Natural killer cell treated with Interleukin-12 subunit alpha and Interleukin-12 subunit beta and Interleukin-15 and Interleukin-18, amount 100 ng/mL, for 72 hours (primary cell): ENCODE results near the gene LEF1. TPM values are rescaled to one million over a fixed set of nuclear protein-coding genes. Genes with fewer than 3 reads are reported as not detected.

Experiments
- ATAC-seq, 2 donors: fragments of 150-1000 bp; cut with Tn5 transposase in 1 of 2; sonication (Bioruptor Pico), chemical (Tn5 transposase) in 1 of 2; 2 replicates each; pipeline ENCODE4 v1.10.0; 2021
- DNase-seq: peaks from one replicate; pipeline ENCODE4 v3.0.0; 2022; ENCODE audit warnings: low spot score
- H3K27ac Mint-ChIP-seq, 2 donors: 1 replicate in 1 of 2; 2 replicates in 1 of 2; pipeline ENCODE4 v1.8.0; 2022; ENCODE audit warnings: mixed read lengths in 2 of 2, mild to moderate bottlenecking in 1 of 2, moderate library complexity in 1 of 2
- H3K27me3 Mint-ChIP-seq, 2 donors: 1 replicate in 1 of 2; 2 replicates in 1 of 2; pipeline ENCODE4 v1.8.0; 2022; ENCODE audit warnings: mixed read lengths in 2 of 2
- H3K36me3 Mint-ChIP-seq: one replicate; pipeline ENCODE4 v1.8.0; 2022; ENCODE audit warnings: mixed read lengths
- H3K4me1 Mint-ChIP-seq, 2 donors: 1 replicate in 1 of 2; 2 replicates in 1 of 2; pipeline ENCODE4 v1.8.0; 2022; ENCODE audit warnings: low read depth in 2 of 2, mixed read lengths in 2 of 2, mild to moderate bottlenecking in 1 of 2
- H3K4me3 Mint-ChIP-seq: one replicate; pipeline ENCODE4 v1.8.0; 2022; ENCODE audit warnings: mixed read lengths
- H3K9me3 Mint-ChIP-seq: 2 replicates; pipeline ENCODE4 v1.8.0; 2022; ENCODE audit warnings: mixed read lengths
- total RNA-seq, 2 donors: library from RNA; stranded (reverse); gene quantifications; one replicate each; pipeline ENCODE4 v1.2.3, GENCODE V29; 2022

LEF1 gene
- total RNA-seq, 2 donors from 2014 or later: 8.4 to 22.7 TPM

DNA sequence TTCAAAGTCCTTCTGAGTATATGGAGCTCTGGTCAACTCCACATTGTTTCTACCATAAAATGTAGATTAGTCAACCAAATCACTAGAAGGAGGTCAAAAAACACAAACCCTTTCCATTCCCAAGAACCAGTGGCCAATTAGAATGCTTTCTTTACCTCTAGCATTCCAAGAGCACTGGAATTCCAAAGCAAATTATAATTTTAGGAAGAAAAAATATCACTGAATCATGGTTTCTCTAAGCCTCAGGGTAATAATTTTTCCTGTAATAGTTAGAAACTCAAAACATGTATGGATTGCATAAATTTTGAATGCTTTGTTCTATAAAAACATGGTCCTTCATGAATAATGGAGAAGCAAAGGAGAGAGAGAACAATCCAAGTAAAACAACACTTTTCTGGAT lies 39.5 kb downstream of the LEF1 start:
- no peaks in the 10 kb centered on the region for H3K4me1 Mint-ChIP-seq
- no peak overlapping the region for H3K27ac Mint-ChIP-seq
- ATAC-seq (no peak), DNase-seq (no peak)
- no peaks in the 10 kb centered on the region for H3K9me3 Mint-ChIP-seq
- no peaks in the 10 kb centered on the region for H3K36me3 Mint-ChIP-seq
- H3K27me3 Mint-ChIP-seq: no peaks in the 10 kb centered on the region
- no peak overlapping the region for H3K4me3 Mint-ChIP-seq

DNA sequence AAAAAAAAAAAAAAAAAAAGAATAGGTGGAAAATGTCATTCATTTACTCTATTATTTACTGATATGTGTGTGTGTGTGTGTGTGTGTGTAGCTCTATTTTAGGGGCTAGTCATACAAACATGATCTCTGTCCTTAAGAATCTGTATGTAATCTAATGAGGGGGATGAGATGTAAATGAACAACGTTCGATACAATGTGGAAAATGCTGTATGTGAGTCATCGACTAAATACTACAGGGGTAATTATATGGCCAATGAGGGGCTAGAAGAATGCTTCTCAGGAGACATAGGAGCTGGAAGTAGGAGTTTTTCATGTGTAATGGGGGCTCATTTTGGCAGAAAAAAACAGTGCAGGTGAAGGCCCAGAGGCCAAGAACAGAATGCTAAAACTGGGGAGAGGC lies 41.9 kb downstream of the LEF1 start:
- no peak overlapping the region for H3K4me3 Mint-ChIP-seq
- H3K27me3 Mint-ChIP-seq: no peaks in the 10 kb centered on the region
- H3K36me3 Mint-ChIP-seq: no peaks in the 10 kb centered on the region
- no peaks in the 10 kb centered on the region for H3K9me3 Mint-ChIP-seq
- no peaks in the 10 kb centered on the region for H3K4me1 Mint-ChIP-seq
- no peak for ATAC-seq
- DNase-seq: no peak
- H3K27ac Mint-ChIP-seq: no peak overlapping the region

DNA sequence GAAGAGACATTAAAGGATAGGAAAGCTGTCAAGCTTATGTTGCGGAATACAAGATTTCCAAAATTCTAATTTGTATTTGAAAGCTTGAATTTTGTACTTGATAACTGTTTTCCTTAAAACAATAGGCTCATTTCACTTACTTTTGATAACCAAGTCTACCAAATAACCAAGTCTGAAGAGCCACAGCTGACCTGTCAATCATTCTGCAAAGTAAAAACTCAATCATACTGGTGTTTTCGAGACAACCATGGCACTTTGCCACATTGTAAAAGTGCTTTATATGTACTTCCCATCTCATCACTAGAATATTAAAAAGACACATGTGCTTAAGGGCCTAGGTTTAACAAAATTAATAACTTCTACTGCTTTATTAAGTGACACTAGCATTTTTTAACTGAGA lies 47.9 kb downstream of the LEF1 start:
- Mint-ChIP-seq H3K4me1 (peaks cover 24 to 38% of the 10 kb centered on the region in 2 donors), H3K4me3 (no peak overlapping the region), H3K36me3 (no peaks in the 10 kb centered on the region), H3K9me3 (no peaks in the 10 kb centered on the region), H3K27ac (no peak overlapping the region), H3K27me3 (no peaks in the 10 kb centered on the region)
- DNase-seq (no peak), ATAC-seq (no peak)

DNA sequence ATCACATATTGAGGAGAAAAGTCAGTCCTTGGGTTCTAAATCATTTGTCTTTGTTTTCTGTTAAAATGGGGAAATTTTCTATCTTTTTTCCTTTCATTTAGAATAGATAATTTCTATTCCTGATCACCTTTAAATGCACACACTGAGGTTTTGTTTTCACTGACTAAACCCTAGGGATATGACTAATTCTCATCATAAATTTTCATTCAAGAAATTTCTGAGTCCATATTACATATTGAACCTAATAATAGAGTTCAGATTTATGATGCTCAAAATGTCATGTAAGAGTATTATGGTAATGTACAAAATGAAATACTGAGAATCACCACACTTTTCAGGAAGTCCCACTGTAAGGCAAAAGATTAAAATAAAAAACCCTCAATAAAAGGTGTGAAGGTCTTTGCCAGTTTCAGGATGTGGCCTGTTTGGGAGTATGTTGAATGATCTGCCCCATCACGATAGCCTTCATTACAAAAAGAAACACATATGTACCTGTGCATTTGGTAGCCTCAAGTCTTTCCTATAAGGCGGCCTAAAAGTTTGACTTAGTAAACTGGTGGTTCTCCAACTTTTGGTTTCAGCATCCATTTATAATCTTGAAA lies 49.4 kb downstream of the LEF1 start:
- Mint-ChIP-seq H3K4me1 (peaks cover 37 to 50% of the 10 kb centered on the region in 2 donors), H3K27me3 (no peaks in the 10 kb centered on the region), H3K4me3 (peak overlapping the region; percentile 28), H3K36me3 (no peaks in the 10 kb centered on the region), H3K9me3 (no peaks in the 10 kb centered on the region), H3K27ac (peak overlapping the region; percentile 40 to 45)
- DNase-seq: no peak
- ATAC-seq: peak in 1 of 2 donors; percentile 49

DNA sequence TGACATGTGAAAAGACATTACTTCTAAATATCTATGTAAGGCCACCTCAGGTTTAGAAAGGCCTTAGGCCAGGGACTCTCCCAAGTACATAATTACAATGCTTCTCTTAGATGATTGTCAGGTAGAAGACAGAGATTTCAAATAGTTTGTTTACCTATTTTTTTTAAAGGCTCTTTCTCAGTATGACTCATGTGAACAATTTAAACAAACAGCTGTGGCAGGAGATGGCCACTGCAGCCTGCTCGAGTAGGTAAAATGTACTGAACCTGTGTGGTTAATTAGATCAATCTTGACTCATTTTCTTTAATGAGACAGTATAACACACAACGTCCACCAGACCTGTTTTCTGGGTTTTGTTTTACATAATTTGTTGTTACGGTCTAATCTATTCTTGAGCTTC lies 50.2 kb downstream of the LEF1 start:
- Mint-ChIP-seq H3K36me3 (no peaks in the 10 kb centered on the region), H3K27me3 (no peaks in the 10 kb centered on the region), H3K4me3 (peak overlapping the region; percentile 28), H3K4me1 (peaks cover 42 to 58% of the 10 kb centered on the region in 2 donors), H3K27ac (peak overlapping the region; percentile 27 to 40), H3K9me3 (no peaks in the 10 kb centered on the region)
- DNase-seq (no peak), ATAC-seq (no peak)

DNA sequence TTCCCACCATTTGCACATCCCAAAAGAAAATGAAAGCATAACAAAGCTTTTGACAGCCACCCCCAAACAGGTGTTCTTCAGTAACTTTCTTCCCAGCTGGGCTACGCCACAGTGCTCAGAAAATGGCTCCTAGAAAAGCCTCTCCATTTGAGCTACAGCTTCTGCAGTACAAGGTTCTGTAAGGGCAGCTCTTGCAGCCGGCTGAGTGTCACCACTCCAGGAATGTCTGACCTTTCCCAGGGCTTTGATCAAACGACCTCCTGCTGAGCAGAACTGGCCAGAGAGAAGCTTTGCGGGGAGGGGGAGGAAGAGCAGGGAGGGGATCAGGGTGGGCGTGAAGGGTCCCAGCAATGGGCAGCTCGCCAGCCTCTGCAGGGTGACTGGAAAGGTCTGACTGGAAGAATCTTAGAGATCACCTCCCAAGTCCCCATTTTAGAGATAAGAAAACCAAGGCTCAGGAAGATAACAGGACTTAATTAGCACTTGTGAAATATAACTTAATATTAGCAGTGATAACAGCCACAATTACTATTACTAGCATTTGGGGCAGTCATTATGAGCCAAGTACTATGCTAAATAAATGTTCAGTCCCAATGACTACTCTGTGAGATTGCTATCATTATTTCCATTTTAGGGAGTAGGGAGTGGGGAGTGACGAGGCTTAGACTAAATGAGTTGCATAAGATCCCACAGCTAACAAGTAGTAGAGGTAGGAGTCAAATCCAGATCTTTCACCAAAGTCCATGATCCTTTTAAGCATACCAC lies 51.1 kb downstream of the LEF1 start:
- no peak for DNase-seq
- Mint-ChIP-seq H3K27me3 (no peaks in the 10 kb centered on the region), H3K4me1 (peaks cover 51 to 67% of the 10 kb centered on the region in 2 donors), H3K9me3 (no peaks in the 10 kb centered on the region), H3K27ac (peak overlapping the region in 1 of 2 donors; percentile 72), H3K4me3 (peak overlapping the region; percentile 16), H3K36me3 (no peaks in the 10 kb centered on the region)
- no peak for ATAC-seq

DNA sequence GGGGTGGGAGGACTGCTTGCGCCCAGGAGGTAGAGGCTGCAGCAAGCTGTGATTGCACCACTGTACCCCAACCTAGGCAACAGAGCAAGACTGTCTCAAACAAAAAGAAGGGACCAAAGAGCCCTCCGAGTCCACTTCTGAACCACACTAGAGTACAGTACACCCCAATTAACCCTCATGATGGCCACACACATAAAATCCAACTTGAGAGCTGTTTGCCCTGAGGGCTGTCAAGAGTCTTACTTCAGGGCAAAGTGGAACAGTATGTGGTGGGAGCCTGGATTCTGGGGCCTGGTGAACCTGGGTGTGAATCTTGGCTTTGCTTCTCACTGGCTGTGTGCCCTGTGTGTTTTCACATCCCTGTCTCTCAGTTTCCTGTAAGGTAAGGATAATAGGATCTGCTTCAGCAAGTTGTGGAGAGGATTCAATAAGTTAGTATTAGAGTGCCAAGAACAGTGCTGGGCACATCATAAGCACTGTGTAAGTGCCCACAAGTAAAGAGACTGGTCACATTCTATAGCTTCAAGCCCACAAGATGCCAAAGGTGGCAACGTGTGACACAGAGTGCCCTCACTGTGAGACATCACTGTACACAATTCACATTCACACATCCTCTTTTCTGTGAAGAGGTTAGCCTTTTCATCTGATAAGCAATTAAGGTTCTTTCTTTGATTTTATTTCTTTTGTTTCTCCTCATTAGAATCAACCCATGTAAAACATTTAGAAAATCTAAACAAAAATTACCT lies 52.1 kb downstream of the LEF1 start:
- Mint-ChIP-seq H3K4me1 (peaks cover 54 to 68% of the 10 kb centered on the region in 2 donors), H3K27me3 (no peaks in the 10 kb centered on the region), H3K27ac (peak overlapping the region; percentile 34 to 72), H3K4me3 (peak overlapping the region; percentile 52), H3K36me3 (no peaks in the 10 kb centered on the region), H3K9me3 (no peaks in the 10 kb centered on the region)
- DNase-seq (no peak), ATAC-seq (peak; percentile 72 to 84)

DNA sequence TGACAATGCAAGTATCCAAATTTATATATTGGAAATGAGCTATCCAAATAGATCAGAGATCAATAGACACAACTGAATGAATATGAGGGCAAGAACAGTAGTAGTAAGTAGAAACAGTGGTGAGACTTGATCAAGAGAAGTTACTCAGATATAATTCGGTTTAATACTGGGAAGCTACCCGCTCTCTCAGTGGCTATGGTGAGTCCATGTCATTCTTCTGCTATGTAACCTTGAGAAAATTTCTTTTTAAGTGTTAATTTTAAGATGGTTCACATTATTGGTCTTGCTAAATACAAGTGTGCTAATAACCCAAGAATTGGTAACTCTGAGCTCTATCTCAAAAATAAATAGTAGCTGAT lies 53.6 kb downstream of the LEF1 start:
- Mint-ChIP-seq H3K4me1 (peaks cover 61 to 80% of the 10 kb centered on the region in 2 donors), H3K36me3 (no peaks in the 10 kb centered on the region), H3K9me3 (no peaks in the 10 kb centered on the region), H3K27ac (peak overlapping the region; percentile 34 to 72), H3K27me3 (no peaks in the 10 kb centered on the region), H3K4me3 (no peak overlapping the region)
- ATAC-seq (no peak), DNase-seq (no peak)

DNA sequence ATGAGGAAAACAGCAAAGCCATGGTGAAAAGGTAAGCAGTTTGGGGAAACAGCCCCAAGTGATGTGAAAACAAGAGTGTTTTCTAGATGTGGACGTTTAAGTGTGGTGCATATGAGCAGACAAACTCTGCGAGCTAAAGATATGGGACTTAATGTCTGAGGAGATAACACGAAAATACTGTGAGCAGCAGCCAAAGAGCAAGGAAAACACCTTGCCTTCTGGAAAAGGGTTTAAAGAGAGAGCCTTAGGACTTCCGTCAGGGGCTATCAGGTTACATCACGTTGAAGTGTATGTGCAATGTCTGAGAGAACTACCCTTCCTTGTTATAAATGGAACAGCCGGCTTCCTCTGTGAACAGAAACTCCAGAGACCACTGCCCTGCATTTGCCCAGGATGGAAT lies 54.2 kb downstream of the LEF1 start:
- no peak for DNase-seq
- no peak for ATAC-seq
- no peaks in the 10 kb centered on the region for H3K36me3 Mint-ChIP-seq
- H3K4me3 Mint-ChIP-seq: no peak overlapping the region
- no peaks in the 10 kb centered on the region for H3K9me3 Mint-ChIP-seq
- no peaks in the 10 kb centered on the region for H3K27me3 Mint-ChIP-seq
- peak overlapping the region; percentile 34 to 72 for H3K27ac Mint-ChIP-seq
- H3K4me1 Mint-ChIP-seq: peaks cover 64 to 83% of the 10 kb centered on the region in 2 donors

DNA sequence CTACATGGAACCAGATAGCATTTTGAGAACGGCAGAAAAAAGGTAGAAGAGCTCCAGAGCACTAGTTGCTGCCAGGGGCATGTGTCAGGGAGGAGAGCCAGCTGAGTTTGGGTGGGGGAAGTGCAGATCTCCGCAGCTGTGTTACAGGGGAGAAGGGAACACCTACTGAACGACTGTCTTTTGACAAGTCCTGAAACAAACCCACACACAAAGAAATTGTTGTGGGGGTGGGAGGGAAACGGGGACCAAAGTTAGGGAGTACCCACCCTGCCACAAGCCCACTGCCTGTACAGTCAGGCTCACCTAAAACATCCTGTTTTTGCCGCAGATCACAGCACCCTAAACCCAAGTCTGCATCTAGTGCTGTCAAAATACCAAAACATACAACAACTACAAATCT lies 55.5 kb downstream of the LEF1 start:
- Mint-ChIP-seq H3K36me3 (no peaks in the 10 kb centered on the region), H3K9me3 (no peaks in the 10 kb centered on the region), H3K4me3 (peak overlapping the region; percentile 33), H3K4me1 (peaks cover 61 to 77% of the 10 kb centered on the region in 2 donors), H3K27me3 (peaks cover 0 to 2% of the 10 kb centered on the region in 2 donors), H3K27ac (peak overlapping the region; percentile 26 to 34)
- ATAC-seq (peak in 1 of 2 donors; percentile 52), DNase-seq (no peak)

DNA sequence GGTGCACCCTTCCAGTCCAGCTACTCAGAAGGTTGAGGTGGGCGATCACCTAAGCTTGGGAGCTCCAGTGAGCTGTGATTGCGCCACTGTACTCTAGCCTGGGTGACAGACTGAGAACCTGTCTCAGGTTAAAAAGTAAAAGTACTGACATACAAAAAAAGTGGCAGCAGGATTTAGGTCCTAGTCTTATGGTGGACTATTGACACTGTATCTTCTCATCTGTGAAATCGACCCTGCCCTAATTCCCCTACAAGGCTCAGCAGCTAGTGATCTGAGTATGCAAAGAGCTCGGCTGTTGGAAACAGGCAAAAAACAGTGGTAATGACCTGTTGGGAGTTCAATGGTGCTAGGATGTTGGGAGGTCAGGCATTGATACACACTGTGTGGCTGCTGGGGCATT lies 57.0 kb downstream of the LEF1 start:
- no peak overlapping the region for H3K27ac Mint-ChIP-seq
- peaks cover 0 to 8% of the 10 kb centered on the region in 2 donors for H3K27me3 Mint-ChIP-seq
- peaks cover 56 to 72% of the 10 kb centered on the region in 2 donors for H3K4me1 Mint-ChIP-seq
- no peak for ATAC-seq
- no peak for DNase-seq
- H3K36me3 Mint-ChIP-seq: no peaks in the 10 kb centered on the region
- H3K9me3 Mint-ChIP-seq: no peaks in the 10 kb centered on the region
- H3K4me3 Mint-ChIP-seq: no peak overlapping the region

DNA sequence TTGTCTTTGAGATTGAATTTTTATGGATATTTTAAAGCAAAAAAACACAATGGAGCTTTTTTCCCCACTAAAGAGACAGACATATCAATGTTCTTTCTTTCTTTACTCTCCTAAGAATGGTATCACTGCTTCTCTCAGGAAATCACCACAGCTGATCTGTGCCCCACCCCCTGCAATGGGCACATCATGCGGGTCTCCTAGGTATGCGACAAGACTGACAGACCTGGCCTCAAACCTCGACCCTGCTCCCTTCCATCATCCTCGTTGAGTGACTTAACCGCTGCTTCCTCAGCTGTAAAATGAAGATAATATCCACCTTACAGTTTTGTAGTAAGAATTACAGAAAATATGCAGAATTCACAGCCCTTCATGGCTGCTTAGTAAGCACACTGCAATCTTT lies 58.3 kb downstream of the LEF1 start:
- H3K4me3 Mint-ChIP-seq: no peak overlapping the region
- H3K36me3 Mint-ChIP-seq: no peaks in the 10 kb centered on the region
- DNase-seq (no peak), ATAC-seq (no peak)
- H3K27ac Mint-ChIP-seq: peak overlapping the region in 1 of 2 donors; percentile 5
- peaks cover 43 to 60% of the 10 kb centered on the region in 2 donors for H3K4me1 Mint-ChIP-seq
- H3K27me3 Mint-ChIP-seq: peaks cover 0 to 10% of the 10 kb centered on the region in 2 donors
- no peaks in the 10 kb centered on the region for H3K9me3 Mint-ChIP-seq

DNA sequence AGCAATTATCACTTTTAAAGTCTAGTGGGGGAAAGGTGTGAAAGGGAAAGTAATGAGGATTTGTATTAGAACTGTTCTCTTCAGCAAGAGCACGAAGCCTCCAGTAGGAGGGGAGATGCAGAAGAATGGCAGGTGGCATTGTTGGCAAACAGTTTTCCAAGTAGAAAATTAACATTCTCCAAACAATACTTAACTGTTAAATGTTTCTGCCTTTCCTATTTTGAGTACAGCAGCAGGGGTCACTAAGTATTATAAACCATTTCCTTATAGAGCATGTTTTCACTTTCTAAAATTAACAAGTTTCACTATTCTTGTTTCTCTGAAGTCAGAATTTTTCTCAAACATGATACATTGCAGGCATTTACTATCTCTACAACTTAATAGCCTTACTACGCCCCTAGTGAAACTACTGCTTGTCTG lies 58.7 kb downstream of the LEF1 start:
- no peaks in the 10 kb centered on the region for H3K9me3 Mint-ChIP-seq
- H3K27ac Mint-ChIP-seq: no peak overlapping the region
- DNase-seq (no peak), ATAC-seq (no peak)
- H3K4me1 Mint-ChIP-seq: peaks cover 38 to 56% of the 10 kb centered on the region in 2 donors
- H3K4me3 Mint-ChIP-seq: no peak overlapping the region
- peaks cover 0 to 10% of the 10 kb centered on the region in 2 donors for H3K27me3 Mint-ChIP-seq
- H3K36me3 Mint-ChIP-seq: no peaks in the 10 kb centered on the region

DNA sequence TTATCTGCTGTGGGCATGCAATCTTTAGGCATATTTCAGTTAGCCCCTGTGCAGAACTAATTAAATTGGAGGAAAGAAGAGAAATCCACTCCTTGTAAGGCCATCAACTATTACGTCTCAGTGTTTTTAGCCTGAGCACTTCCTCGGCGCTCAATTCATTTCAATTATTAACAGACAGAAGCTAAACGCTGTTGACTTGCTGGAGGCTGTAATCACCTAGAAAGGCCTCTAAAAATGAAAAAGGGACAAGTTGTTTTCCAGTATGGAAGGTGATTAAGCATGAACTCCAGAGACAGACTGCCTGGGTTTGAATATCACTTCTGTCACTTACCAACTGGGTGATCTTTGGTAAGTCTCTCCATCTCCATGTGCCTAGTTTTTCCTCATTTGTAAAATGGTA lies 59.6 kb downstream of the LEF1 start:
- no peak for DNase-seq
- H3K9me3 Mint-ChIP-seq: no peaks in the 10 kb centered on the region
- H3K4me1 Mint-ChIP-seq: peaks cover 31 to 48% of the 10 kb centered on the region in 2 donors
- H3K27me3 Mint-ChIP-seq: peaks cover 0 to 10% of the 10 kb centered on the region in 2 donors
- no peak for ATAC-seq
- no peak overlapping the region for H3K4me3 Mint-ChIP-seq
- H3K36me3 Mint-ChIP-seq: no peaks in the 10 kb centered on the region
- no peak overlapping the region for H3K27ac Mint-ChIP-seq
